A549 (cell line): ENCODE data around the gene MGP. TPM values are rescaled to one million over a fixed set of nuclear protein-coding genes. Genes with fewer than 3 reads are reported as not detected.

Experiments
- ATAC-seq, 2 experiments: fragments of 200-7000 bp in 1 of 2; fragments of >200 bp in 1 of 2; cut with Nextera tagmentation in 1 of 2; cut with Tn5 transposase in 1 of 2; 3 replicates each; pipeline versions ENCODE4 v1.8.0 to v1.9.1; 2018 to 2020; ENCODE audit warnings: mild to moderate bottlenecking in 1 of 2, moderate library complexity in 1 of 2
- CTCF ChIA-PET: fragments of 300-600 bp; sonication (Branson Sonifier 250); formaldehyde crosslinking; extraction: SDS; loops from one replicate; lab custom pipeline; 2021; ENCODE audit warnings: antibody characterized with exemption, inconsistent platforms; lab: Yijun Ruan, JAX
- POLR2A ChIA-PET: fragments of 350-600 bp; formaldehyde crosslinking; extraction: SDS; loops from one replicate; lab custom pipeline; 2021; ENCODE audit warnings: antibody characterized with exemption, inconsistent platforms; lab: Yijun Ruan, JAX
- DNase-seq, 2 experiments: peaks; one replicate each; pipeline versions ENCODE4 v3.0.0 to v3.0.0-alpha.2; 2011 to 2016; ENCODE audit warnings: low read depth in 1 of 2, low spot score in 1 of 2
- FAIRE-seq: peaks from 2 replicates; lab custom pipeline; 2011; peaks lifted over from hg19 to GRCh38; lab: Jason Lieb, UNC
- H3K27ac ChIP-seq, 2 experiments: fragments of >200 bp; sonication (Bioruptor Twin); formaldehyde crosslinking; 3 replicates each; pipeline ENCODE4 v1.5.1; 2016 to 2017
- H3K4me1 ChIP-seq: fragments of >200 bp; sonication (Bioruptor Twin); formaldehyde crosslinking; 3 replicates; pipeline ENCODE4 v1.6.1; 2016
- H3K4me2 ChIP-seq: fragments of >200 bp; sonication (Bioruptor Twin); formaldehyde crosslinking; 3 replicates; pipeline ENCODE4 v1.6.1; 2016
- H3K4me3 ChIP-seq: fragments of >200 bp; sonication (Bioruptor Twin); formaldehyde crosslinking; 3 replicates; pipeline ENCODE4 v1.5.1; 2016
- H3K9me3 ChIP-seq: fragments of >200 bp; sonication (Bioruptor Twin); formaldehyde crosslinking; 3 replicates; pipeline ENCODE4 v1.6.1; 2016
- CBX8 ChIP-seq: fragments of 200-600 bp; sonication (generic); IDR thresholded peaks from 2 replicates; pipeline ENCODE4 v1.6.1; 2016
- CHD2 ChIP-seq: fragments of 150-350 bp; IDR thresholded peaks from 2 replicates; pipeline ENCODE4 v1.6.1; 2014; ENCODE audit warnings: low read length; ENCODE audit not compliant: partially characterized antibody
- CHD4 ChIP-seq: fragments of 200-600 bp; sonication (generic); IDR thresholded peaks from 2 replicates; pipeline ENCODE4 v1.6.1; 2016; ENCODE audit warnings: antibody characterized with exemption, mild to moderate bottlenecking, borderline replicate concordance
- EHF ChIP-seq: fragments of 250-450 bp; sonication (Bioruptor Pico); IDR thresholded peaks from 2 replicates; pipeline ENCODE4 v1.5.0; 2020; ENCODE audit warnings: mild to moderate bottlenecking
- EHMT2 ChIP-seq: fragments of 200-600 bp; sonication (generic); IDR thresholded peaks from 2 replicates; pipeline ENCODE4 v1.6.1; 2016; ENCODE audit warnings: antibody characterized with exemption, low read depth, mild to moderate bottlenecking, moderate library complexity
- EP300 ChIP-seq, 2 experiments: fragments of >200 bp; sonication (Bioruptor Twin); formaldehyde crosslinking; IDR thresholded peaks; 2 replicates in 1 of 2; 3 replicates in 1 of 2; pipeline ENCODE4 v1.6.1; 2016 to 2017
- ESRRA ChIP-seq: fragments of 150-350 bp; IDR thresholded peaks from 2 replicates; pipeline ENCODE4 v1.6.1; 2014; ENCODE audit warnings: mild to moderate bottlenecking, low read length, borderline replicate concordance
- FOSB ChIP-seq: fragments of 250-450 bp; sonication (Bioruptor Pico); IDR thresholded peaks from 2 replicates; pipeline ENCODE4 v1.5.0; 2020; ENCODE audit warnings: mild to moderate bottlenecking, moderate library complexity
- FOXS1 ChIP-seq: fragments of 250-450 bp; sonication (Bioruptor Pico); IDR thresholded peaks from 2 replicates; pipeline ENCODE4 v1.5.0; 2020; ENCODE audit warnings: mild to moderate bottlenecking, moderate library complexity
- GATA3 ChIP-seq: IDR thresholded peaks from 2 replicates; pipeline ENCODE4 v1.6.1; 2012; ENCODE audit warnings: borderline replicate concordance
- HEYL ChIP-seq: fragments of 250-450 bp; sonication (Bioruptor Pico); IDR thresholded peaks from 2 replicates; pipeline ENCODE4 v1.8.0; 2021; ENCODE audit warnings: mild to moderate bottlenecking, moderate library complexity
- HOXA7 ChIP-seq: fragments of 250-450 bp; sonication (Bioruptor Pico); IDR thresholded peaks from 2 replicates; pipeline ENCODE4 v1.5.0; 2020; ENCODE audit warnings: mild to moderate bottlenecking, moderate library complexity
- HOXB5 ChIP-seq: fragments of 250-450 bp; sonication (Bioruptor Pico); IDR thresholded peaks from 2 replicates; pipeline ENCODE4 v1.5.0; 2020; ENCODE audit warnings: mild to moderate bottlenecking, moderate library complexity
- KDM1A ChIP-seq: fragments of 200-600 bp; sonication (generic); IDR thresholded peaks from 2 replicates; pipeline ENCODE4 v1.6.1; 2016; ENCODE audit warnings: low read depth, mild to moderate bottlenecking
- KDM5A ChIP-seq: fragments of 200-600 bp; sonication (generic); IDR thresholded peaks from 2 replicates; pipeline ENCODE4 v1.6.1; 2016; ENCODE audit warnings: antibody characterized with exemption, mild to moderate bottlenecking
- MAZ ChIP-seq: fragments of 150-350 bp; IDR thresholded peaks from 2 replicates; pipeline ENCODE4 v1.6.1; 2014; ENCODE audit warnings: antibody characterized with exemption, low read depth, low read length, borderline replicate concordance
- MYC ChIP-seq: IDR thresholded peaks from 2 replicates; pipeline ENCODE4 v1.6.1; 2012; ENCODE audit warnings: mild to moderate bottlenecking, inconsistent platforms, low read length, improper control_type of control experiment, borderline replicate concordance
- NFE2L2 ChIP-seq: fragments of 150-350 bp; conservative IDR thresholded peaks from 2 replicates; pipeline ENCODE4 v1.6.1; 2014; ENCODE audit warnings: low read length
- PHF8 ChIP-seq: fragments of 200-600 bp; sonication (generic); IDR thresholded peaks from 2 replicates; pipeline ENCODE4 v1.6.1; 2016; ENCODE audit warnings: low read depth, mild to moderate bottlenecking, antibody characterized with exemption, moderate library complexity, borderline replicate concordance
- POLR2AphosphoS2 ChIP-seq: conservative IDR thresholded peaks from 2 replicates; pipeline ENCODE4 v1.6.1; 2012; ENCODE audit warnings: low read length, improper control_type of control experiment, inconsistent platforms
- SMC3 ChIP-seq: fragments of >200 bp; sonication (Bioruptor Twin); formaldehyde crosslinking; IDR thresholded peaks from 3 replicates; pipeline ENCODE4 v1.6.1; 2018; ENCODE audit warnings: inconsistent platforms
- SREBF2 ChIP-seq: fragments of 450-650 bp; IDR thresholded peaks from 2 replicates; pipeline ENCODE4 v1.6.1; 2014; ENCODE audit warnings: mild to moderate bottlenecking, moderate library complexity
- TFCP2L1 ChIP-seq: fragments of 250-450 bp; sonication (Bioruptor Pico); IDR thresholded peaks from 2 replicates; pipeline ENCODE4 v1.5.0; 2021; ENCODE audit warnings: mild to moderate bottlenecking
- ZC3H11A ChIP-seq: fragments of 450-650 bp; IDR thresholded peaks from 2 replicates; pipeline ENCODE4 v1.6.1; 2014; ENCODE audit warnings: antibody characterized with exemption, mild to moderate bottlenecking
- ZFP36 ChIP-seq: fragments of 450-650 bp; IDR thresholded peaks from 2 replicates; pipeline ENCODE4 v1.6.1; 2014; ENCODE audit warnings: borderline replicate concordance; ENCODE audit not compliant: partially characterized antibody
- WGBS: methylation state at CpG from one replicate; pipeline ENCODE4 v1.1.6; 2017; ENCODE audit errors: missing lambda C conversion rate; 5-methylcytosine and 5-hydroxymethylcytosine counted together
- polyA plus RNA-seq, 4 experiments: library from polyadenylated mRNA; depleted of rRNA in 3 of 4; stranded (reverse); fragments of >200 nt; fragmentation: RNase III in 1 of 4; extraction: RNeasy Plus Mini Kit Qiagen cat#74134 plus additional on column Dnase treatment in 1 of 4; gene quantifications; 2 replicates in 3 of 4; 3 replicates in 1 of 4; pipeline ENCODE4 v1.2.3, GENCODE V29; 2011 to 2017
- TF ChIP-seq, protein P1 (sequence below): fragments of >200 bp; sonication (Bioruptor Twin); formaldehyde crosslinking; IDR thresholded peaks from 2 replicates; pipeline ENCODE4 v1.6.1; 2016
- TF ChIP-seq, protein P2 (sequence below): IDR thresholded peaks from 2 replicates; pipeline ENCODE4 v1.6.1; 2012
- TF ChIP-seq, protein P3 (sequence below): fragments of 150-350 bp; IDR thresholded peaks from 2 replicates; pipeline ENCODE4 v1.6.1; 2014; ENCODE audit warnings: low read depth, mild to moderate bottlenecking, low read length

MGP gene
- polyA plus RNA-seq, 2 of the 4 experiments (the other 2 are of a cell fraction) = 0.16 to 0.30 TPM

DNA sequence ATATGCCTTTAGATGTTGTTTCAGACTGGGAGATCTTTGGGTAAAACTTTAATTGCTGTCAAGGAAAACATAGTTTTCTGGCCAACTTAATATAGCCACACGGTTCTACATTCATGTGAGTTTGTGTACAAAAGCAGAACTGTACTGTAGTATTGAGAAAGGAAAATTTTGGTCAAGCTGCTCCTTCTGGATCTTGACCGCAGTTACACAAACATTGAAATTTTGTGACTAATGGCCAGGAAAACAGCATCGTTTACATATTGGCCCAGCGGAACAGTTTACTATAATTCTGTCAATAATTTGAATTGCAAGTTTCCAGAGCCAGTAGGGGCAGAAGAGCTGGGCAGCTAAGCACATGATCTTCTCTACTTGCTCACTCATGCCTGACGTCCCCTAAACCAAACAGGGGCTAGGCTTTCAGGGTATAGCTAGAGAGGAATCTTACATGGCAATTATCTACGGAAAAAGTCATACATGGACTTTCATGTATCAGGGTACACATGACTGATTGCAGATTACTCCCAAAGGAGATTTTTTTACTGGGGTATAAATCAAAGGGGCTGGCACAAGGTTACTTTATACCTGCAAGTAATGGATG, 31.0 kb downstream of the MGP start:
- FAIRE-seq (no peak), ATAC-seq (no peak), DNase-seq (no peak)
- Histone ChIP-seq H3K4me1 (no peaks in the 10 kb centered on the region), H3K4me3 (no peak overlapping the region), H3K27ac (no peak overlapping the region), H3K9me3 (peaks cover 9% of the 10 kb centered on the region; the same call in 1 of the 3 replicates), H3K4me2 (no peak overlapping the region)
- TF ChIP-seq HOXA7 (no peak), FOSB (CRISPR knock-in tag) (no peak), MAZ (no peak), FOXS1 (CRISPR knock-in tag) (no peak), CHD2 (no peak), CHD4 (no peak), EHMT2 (no peak), POLR2AphosphoS2 (no peak), NFE2L2 (no peak), ESRRA (no peak), PHF8 (no peak), TFCP2L1 (CRISPR knock-in tag) (no peak), SMC3 (no peak), KDM1A (no peak)
- TF ChIP-seq, protein P1, sequence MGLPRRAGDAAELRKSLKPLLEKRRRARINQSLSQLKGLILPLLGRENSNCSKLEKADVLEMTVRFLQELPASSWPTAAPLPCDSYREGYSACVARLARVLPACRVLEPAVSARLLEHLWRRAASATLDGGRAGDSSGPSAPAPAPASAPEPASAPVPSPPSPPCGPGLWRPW = no peak
- TF ChIP-seq, protein P2, sequence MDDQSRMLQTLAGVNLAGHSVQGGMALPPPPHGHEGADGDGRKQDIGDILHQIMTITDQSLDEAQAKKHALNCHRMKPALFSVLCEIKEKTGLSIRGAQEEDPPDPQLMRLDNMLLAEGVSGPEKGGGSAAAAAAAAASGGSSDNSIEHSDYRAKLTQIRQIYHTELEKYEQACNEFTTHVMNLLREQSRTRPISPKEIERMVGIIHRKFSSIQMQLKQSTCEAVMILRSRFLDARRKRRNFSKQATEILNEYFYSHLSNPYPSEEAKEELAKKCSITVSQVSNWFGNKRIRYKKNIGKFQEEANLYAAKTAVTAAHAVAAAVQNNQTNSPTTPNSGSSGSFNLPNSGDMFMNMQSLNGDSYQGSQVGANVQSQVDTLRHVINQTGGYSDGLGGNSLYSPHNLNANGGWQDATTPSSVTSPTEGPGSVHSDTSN = no peak
- ChIA-PET POLR2A (interaction anchor here (0.5 kb wide), 1 partner anchor 51 kb away, joined by 3 read pairs; the partner anchor contains the start of genes C12orf60 and WBP11), CTCF (interaction anchor here (1.1 to 4.1 kb wide), 3 partner anchors 9 to 141 kb away, joined by 3 to 13 read pairs (median 8); partner anchors contain the start of gene ART4)
- WGBS = 61% methylated on average over 6 of the region's 6 CpGs

DNA sequence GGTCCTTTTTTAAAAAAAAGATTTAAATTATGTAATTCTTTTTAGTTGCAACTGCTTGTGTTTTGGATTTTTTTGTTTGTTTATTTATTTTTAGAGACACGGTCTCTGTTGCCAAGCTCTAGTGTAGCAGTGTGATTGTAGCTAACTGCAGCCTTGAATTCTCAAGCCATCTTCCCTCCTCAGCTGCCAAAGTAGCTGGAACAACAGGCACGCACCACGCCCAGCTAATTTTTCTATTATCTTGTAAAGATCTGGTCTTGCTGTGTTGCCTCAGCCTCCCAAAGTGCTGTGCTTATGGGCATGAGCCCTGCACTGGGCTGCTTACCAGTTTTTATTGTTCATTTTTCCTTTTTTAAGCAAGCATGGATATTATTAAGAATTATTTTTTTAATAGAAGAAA, 31.7 kb downstream of the MGP start:
- POLR2A ChIA-PET = no interaction called here
- no peak overlapping the region for H3K4me3 ChIP-seq
- no peak overlapping the region for H3K4me2 ChIP-seq
- no peak for FAIRE-seq
- H3K27ac ChIP-seq = no peak overlapping the region
- 86% methylated on average over 3 of the region's 3 CpGs for WGBS
- DNase-seq = no peak
- no peak for ATAC-seq
- TF ChIP-seq, protein P1 = no peak
- TF ChIP-seq MYC (no peak), ZC3H11A (no peak), HOXB5 (CRISPR knock-in tag) (no peak), CBX8 (no peak), ZFP36 (no peak), HEYL (CRISPR knock-in tag) (no peak), SREBF2 (no peak), EP300 (IDR thresholded peaks at IDR 0.05) (no peak), EHF (CRISPR knock-in tag) (no peak), GATA3 (no peak), KDM5A (no peak), TFCP2L1 (CRISPR knock-in tag) (no peak), PHF8 (no peak), HOXA7 (no peak)
- TF ChIP-seq, protein P3, sequence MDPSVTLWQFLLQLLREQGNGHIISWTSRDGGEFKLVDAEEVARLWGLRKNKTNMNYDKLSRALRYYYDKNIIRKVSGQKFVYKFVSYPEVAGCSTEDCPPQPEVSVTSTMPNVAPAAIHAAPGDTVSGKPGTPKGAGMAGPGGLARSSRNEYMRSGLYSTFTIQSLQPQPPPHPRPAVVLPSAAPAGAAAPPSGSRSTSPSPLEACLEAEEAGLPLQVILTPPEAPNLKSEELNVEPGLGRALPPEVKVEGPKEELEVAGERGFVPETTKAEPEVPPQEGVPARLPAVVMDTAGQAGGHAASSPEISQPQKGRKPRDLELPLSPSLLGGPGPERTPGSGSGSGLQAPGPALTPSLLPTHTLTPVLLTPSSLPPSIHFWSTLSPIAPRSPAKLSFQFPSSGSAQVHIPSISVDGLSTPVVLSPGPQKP = no peak
- TF ChIP-seq, all 56 proteins: peak for 0
- H3K9me3 ChIP-seq = peaks cover 5% of the 10 kb centered on the region; the same call in 1 of the 3 replicates
- H3K4me1 ChIP-seq = no peaks in the 10 kb centered on the region
- CTCF ChIA-PET = interaction anchor here (1.1 to 4.1 kb wide), 3 partner anchors 8 to 142 kb away, joined by 3 to 13 read pairs (median 8); no protein-coding TSS in a partner anchor
